Ureter (tissue), 1 donor: ENCODE results near the gene CACNA1H. TPM values are rescaled to one million over a fixed set of nuclear protein-coding genes. Genes with fewer than 3 reads are reported as not detected.
"Not testable (repeated sequence)": the region's sequence is repeated elsewhere in the genome, so short reads cannot be mapped to it uniquely, and the experiment has no call there.

ENCODE experiments used
- DNase-seq: peaks from one replicate; pipeline ENCODE4 v3.0.0-alpha.2; 2020; ENCODE audit warnings: low spot score
- total RNA-seq: library from RNA; stranded (reverse); gene quantifications from one replicate; pipeline ENCODE4 v1.2.4, GENCODE V29; 2023
- donor health status: DM: yes; HTN: yes; CAD: no.

The CACNA1H gene
- total RNA-seq, 1 donor from 2014 or later, result 24.4 TPM

GRCh38 chr16:1192384-1193073 is 39.6 kb downstream of the CACNA1H start:
- no peak for DNase-seq

- DNase-seq, result no peak
Measured at GRCh38 chr16:1193143-1193824, 40.4 kb downstream of the CACNA1H start.

GRCh38 chr16:1193825-1194581 is 41.1 kb downstream of the CACNA1H start:
- no peak for DNase-seq

GRCh38 chr16:1194665-1195392 is 41.9 kb downstream of the CACNA1H start:
- no peak for DNase-seq

- no peak for DNase-seq
Measured at GRCh38 chr16:1195393-1195666, 42.4 kb downstream of the CACNA1H start.

GRCh38 chr16:1196494-1196893 is 43.6 kb downstream of the CACNA1H start:
- DNase-seq, result no peak

- DNase-seq, result no peak
Measured at GRCh38 chr16:1197237-1197866, 44.4 kb downstream of the CACNA1H start.

GRCh38 chr16:1198194-1198593 is 45.3 kb downstream of the CACNA1H start:
- no peak for DNase-seq

GRCh38 chr16:1198671-1199346 is 45.9 kb downstream of the CACNA1H start:
- DNase-seq, result not testable (repeated sequence)

GRCh38 chr16:1199347-1200013 is 46.6 kb downstream of the CACNA1H start:
- no peak for DNase-seq

GRCh38 chr16:1200014-1200627 is 47.2 kb downstream of the CACNA1H start:
- DNase-seq, result no peak

- DNase-seq, result no peak
Measured at GRCh38 chr16:1201444-1201843, 48.5 kb downstream of the CACNA1H start.

GRCh38 chr16:1202274-1202673 is 49.4 kb downstream of the CACNA1H start:
- DNase-seq, result no peak

GRCh38 chr16:1204933-1205332 is 52.0 kb downstream of the CACNA1H start:
- DNase-seq, result no peak

- no peak for DNase-seq
Measured at GRCh38 chr16:1206326-1206725, 53.4 kb downstream of the CACNA1H start.

- DNase-seq, result no peak
Measured at GRCh38 chr16:1206786-1207185, 53.9 kb downstream of the CACNA1H start.

- DNase-seq, result no peak
Measured at GRCh38 chr16:1208239-1208830, 55.4 kb downstream of the CACNA1H start.

GRCh38 chr16:1209081-1209480 is 56.2 kb downstream of the CACNA1H start:
- no peak for DNase-seq

GRCh38 chr16:1210461-1210860 is 57.6 kb downstream of the CACNA1H start:
- no peak for DNase-seq
